Inflammatory macrophage (primary cell): Measurements from ENCODE around the gene C11orf98.
"Not testable (repeated sequence)": the region's sequence is repeated elsewhere in the genome, so short reads cannot be mapped to it uniquely, and the experiment has no call there.

Experiments
- DNase-seq, 2 donors: peaks; one replicate each; pipeline ENCODE4 v3.0.0-alpha.2; 2020 to 2022

C11orf98 gene

GRCh38 chr11:62682518-62682917, 17.5 kb upstream of the C11orf98 start:
- no peak for DNase-seq

DNA sequence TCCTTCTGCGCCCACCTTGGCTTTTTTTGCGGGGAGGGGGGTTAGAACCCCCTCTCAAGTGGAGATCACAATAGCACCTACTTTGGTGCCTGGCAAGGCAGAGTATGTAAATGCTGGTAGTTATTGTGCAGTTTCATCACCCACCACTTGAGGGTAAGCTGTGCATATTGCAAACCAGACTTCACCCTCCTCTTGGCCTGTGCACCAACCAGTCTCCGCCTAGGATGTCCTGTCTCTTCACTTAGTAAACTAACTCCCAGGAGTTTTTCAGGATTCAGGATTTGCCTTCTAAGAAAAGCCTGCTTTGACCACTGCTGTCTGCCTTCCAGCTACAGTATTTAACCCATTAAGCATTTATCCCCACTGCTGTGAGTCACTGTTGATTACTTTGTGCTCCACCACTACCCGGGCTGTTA, 15.8 kb upstream of the C11orf98 start:
- DNase-seq, result peak; percentile 67 to 71

GRCh38 chr11:62678770-62679696, 14.0 kb upstream of the C11orf98 start, which contains the start of gene UBXN1:
Gene UBXN1, minus strand, starts transcription at chr11:62679073. Its CDS starts 150 bp downstream, at chr11:62678923.
- peak; percentile 97 to 99 for DNase-seq

DNA sequence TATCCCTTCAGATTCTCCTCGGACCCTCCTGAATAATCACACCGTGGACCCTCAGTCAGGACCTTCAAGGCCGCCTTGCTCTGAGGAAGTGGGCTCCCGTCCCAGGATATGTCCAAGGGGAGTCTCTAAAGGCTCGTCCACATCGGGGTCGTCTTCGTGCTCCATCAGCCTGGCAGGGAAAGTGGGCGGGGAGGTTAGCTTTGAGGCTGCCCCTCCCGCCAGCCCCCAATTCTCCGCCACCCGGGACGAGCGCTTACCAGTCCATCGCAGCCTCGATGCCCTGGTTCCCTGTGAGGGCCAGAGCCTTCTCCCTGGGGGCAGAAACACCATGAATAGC, 13.4 kb upstream of the C11orf98 start:
- no peak for DNase-seq

DNA sequence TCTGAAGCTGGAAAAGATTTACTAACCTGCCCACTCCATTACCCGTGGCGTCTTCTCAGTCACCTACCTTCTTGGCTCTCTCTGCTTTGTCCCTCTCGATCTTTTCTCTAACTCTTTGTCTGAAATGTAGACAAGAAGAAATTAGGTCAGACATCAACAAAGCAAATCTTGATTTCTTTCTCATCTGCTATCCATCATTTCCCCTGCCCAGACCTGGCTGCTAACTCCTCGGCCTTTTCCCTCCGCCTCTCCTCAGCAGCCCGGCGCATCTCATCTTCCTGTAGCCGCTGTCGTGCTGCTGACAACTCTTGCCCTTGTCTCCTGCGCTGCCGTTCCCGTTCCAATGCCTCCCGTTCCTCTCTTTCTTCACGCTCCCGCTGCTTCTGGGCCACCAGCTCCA, 12.7 kb upstream of the C11orf98 start:
- no peak for DNase-seq

GRCh38 chr11:62677156-62677555, 12.1 kb upstream of the C11orf98 start:
- no peak for DNase-seq

GRCh38 chr11:62676698-62677097, 11.7 kb upstream of the C11orf98 start:
- no peak for DNase-seq

DNA sequence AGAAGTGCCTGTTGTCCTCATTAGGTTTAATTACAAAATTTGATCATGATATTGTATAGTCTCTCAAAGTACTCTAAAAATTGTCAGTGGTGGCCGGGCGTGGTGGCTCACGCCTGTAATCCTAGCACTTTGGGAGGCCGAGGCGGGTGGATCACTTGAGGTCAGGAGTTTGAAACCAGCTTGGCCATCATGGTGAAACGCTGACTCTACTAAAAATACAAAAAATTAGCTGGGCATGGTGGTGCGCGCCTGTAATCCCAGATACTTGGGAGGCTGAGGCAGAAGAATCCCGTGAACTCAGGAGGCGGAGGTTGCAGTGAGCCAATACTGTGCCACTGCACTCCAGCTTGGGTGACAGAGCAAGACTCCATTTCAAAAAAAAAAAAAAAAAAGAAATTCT, 10.4 kb upstream of the C11orf98 start:
- DNase-seq, result not testable (repeated sequence)

DNA sequence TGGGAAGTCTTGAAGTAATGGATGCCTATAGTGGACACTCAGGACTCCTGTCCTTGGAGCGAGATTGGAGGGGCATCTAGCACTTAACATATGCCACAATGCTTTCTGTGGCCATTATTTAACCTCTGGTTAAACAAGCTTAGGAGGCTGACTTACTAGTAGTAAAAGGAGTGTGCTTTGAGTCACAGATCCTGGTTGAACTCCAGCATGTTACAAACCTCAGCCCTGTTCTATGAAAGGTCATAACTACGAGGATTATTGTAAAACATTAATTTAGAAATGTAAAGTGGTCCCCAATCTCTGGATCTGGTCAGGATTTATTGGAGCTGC, 8.2 kb upstream of the C11orf98 start:
- DNase-seq, result no peak

DNA sequence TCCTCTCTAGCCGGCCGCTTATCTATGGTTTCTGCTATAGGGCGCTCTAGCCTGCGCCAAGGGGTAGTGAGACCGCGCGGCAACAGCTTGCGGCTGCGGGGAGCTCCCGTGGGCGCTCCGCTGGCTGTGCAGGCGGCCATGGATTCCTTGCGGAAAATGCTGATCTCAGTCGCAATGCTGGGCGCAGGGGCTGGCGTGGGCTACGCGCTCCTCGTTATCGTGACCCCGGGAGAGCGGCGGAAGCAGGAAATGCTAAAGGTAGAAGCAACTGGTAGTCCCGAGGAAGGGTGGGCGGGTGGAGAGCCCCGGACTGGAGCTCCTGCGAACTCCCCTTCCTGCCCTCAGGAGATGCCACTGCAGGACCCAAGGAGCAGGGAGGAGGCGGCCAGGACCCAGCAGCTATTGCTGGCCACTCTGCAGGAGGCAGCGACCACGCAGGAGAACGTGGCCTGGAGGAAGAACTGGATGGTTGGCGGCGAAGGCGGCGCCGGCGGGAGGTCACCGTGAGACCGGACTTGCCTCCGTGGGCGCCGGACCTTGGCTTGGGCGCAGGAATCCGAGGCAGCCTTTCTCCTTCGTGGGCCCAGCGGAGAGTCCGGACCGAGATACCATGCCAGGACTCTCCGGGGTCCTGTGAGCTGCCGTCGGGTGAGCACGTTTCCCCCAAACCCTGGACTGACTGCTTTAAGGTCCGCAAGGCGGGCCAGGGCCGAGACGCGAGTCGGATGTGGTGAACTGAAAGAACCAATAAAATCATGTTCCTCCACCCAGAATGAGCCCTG, 6.8 kb upstream of the C11orf98 start, which contains the start of the genes LBHD1 and UQCC3:
Gene LBHD1 (minus strand): TSS at position 660 of the 782 bp plus-strand sequence. CDS start 2,236 bp downstream, outside the sequence.
Gene UQCC3 (plus strand): TSS at position 66 of the 782 bp plus-strand sequence. CDS start 73 bp downstream, at position 139.
- peak; percentile 84 to 92 for DNase-seq

- peak; percentile 40 to 42 for DNase-seq
Measured at GRCh38 chr11:62671236-62671607, 6.2 kb upstream of the C11orf98 start.

DNA sequence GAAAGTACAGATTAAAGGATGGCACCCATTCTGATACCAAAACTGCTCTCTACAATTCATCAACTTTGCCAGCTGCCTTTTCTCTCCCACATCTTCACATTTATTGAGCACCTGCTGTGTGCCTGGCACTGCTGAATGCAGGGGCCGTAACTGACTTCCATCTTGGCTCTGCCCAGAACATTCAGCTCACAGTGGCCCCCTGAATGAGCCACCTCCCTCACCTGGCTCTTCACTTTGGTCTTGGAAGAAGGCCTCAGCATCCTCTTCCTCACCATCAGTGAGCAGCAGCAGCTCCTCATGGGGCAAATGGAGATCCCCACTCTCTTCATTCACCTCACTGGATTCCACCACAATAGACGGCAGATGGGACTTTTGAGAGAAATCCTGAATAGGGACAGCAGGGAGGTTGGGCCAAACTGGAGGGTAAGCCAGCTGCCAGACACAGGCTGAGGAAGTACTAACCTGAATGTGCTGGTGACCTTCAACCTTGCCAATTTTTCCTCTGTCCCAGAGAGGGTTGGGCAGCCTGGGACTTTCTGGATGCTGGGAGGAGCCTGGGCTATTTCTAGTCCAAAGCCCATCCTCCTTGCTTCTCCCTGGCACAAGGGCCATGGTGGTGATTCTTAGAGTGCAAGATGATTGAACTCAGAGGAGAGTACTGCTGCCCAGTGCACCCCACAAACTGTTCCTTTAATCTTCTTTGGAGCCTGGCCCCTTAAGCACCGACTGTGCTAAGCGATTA, 4.6 kb upstream of the C11orf98 start:
- DNase-seq, result no peak

GRCh38 chr11:62667460-62667859, 2.5 kb upstream of the C11orf98 start:
- DNase-seq, result no peak

DNA sequence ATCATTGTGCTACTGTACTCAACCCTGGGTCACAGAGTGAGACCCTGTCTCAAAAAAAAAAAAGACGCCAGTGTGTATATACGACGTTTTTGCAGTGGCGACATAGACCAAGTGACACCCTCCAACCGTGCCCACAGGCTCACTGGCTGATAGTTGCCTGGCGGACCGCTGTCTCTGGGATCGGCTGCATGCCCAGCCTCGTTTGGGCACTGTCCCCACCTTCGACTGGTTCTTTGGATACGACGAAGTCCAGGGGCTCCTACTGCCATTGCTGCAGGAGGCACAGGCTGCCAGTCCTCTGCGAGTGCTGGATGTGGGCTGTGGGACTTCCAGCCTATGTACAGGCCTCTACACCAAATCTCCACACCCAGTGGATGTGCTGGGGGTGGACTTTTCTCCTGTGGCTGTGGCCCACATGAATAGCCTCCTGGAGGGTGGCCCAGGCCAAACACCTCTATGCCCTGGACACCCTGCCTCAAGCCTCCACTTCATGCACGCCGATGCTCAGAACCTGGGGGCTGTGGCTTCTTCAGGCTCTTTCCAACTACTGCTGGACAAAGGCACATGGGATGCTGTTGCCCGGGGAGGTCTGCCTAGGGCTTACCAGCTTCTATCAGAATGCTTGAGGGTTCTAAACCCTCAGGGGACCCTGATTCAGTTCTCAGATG, 1.4 kb upstream of the C11orf98 start:
- DNase-seq, result no peak

DNA sequence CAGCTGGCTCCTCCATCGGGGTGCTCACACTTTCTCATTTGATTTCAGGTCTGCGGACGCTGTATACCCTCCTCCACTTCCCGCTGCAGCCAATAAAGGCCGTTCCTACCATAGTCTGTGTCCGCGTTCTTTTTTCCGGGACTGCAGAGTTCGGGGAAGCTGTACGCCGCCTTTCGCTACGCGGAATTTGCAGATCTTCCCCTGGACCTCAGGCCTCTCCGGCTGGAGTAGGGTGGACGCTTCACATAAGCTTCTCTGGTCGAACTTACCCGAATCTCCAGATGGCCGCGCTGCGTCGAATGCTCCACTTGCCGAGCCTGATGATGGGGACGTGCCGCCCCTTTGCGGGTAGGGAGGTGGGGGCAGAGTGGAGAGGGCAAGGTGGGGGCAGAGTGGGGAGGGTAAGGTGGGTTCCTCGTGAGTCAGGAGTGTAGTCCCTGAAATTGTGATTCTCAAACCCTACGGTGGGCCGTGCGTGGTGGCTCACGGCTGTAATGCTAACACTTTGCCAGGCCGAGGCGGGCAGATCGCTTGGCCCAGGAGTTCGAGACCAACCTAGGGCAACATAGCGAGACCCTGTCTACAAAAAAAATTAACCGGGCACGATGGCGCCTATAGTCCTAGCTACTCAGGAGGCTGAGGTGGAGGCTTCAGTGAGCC, 719 bp upstream of the C11orf98 start:
- peak; percentile 51 to 65 for DNase-seq

- no peak for DNase-seq
Measured at GRCh38 chr11:62664405-62665074, 470 bp downstream of the C11orf98 start.

- DNase-seq, result no peak
Measured at GRCh38 chr11:62656796-62657429, 8.1 kb downstream of the C11orf98 start.

GRCh38 chr11:62654297-62654696, 10.7 kb downstream of the C11orf98 start:
- no peak for DNase-seq

DNA sequence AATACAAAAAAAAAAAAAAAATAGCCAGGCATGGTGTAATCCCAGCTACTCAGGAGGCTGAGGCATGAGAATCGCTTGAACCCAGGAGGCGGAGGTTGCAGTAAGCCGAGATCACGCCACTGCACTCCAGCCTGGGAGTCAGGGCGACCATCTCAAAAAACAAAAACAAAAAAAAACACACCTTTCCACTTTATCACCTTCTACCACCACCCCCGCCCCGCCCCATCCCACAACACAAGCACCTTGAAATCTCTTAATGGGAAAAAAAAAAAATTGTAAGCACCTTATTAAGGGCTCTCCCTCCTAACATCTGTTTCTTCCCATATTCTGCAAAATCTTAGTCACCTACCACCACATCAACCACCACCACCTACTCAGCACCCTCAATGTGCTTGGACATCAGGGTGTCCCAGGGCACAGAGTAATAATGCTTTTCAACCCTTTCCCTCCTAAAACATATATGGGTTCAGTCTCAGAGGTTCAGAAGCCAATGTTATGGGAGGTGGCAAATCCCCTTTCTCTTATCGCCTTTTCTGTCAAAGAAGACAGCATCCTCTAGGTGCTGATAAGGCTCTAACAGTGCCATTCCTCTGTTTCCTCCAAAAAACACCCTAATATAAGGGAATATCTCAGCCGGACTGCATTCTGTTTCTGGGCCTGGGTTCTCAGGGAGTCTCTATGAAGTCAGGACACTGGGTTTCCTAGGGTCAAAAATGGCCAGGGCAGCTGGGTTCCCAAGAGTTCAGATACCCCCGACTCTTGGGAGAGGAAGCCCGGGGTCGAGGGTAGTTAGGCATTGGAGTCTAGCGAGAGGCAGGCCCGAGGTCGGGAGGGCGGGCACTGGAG, 12.6 kb downstream of the C11orf98 start:
- no peak for DNase-seq

- not testable (repeated sequence) for DNase-seq
Measured at GRCh38 chr11:62650283-62650682, 14.7 kb downstream of the C11orf98 start.
